Esophagus muscularis mucosa (tissue), 4 donors: Measurements from ENCODE around the gene KCNJ15. TPM values are rescaled to one million over a fixed set of nuclear protein-coding genes. Genes with fewer than 3 reads are reported as not detected.
"Not testable (repeated sequence)": the region's sequence is repeated elsewhere in the genome, so short reads cannot be mapped to it uniquely, and the experiment has no call there.

Experiments used
- DNase-seq: peaks from one replicate; pipeline ENCODE4 v3.0.0-alpha.2; 2017; ENCODE audit errors: extremely low spot score
- H3K27ac ChIP-seq, 4 donors: fragments of 200-600 bp; sonication (generic); replicated peaks in 1 of 4; 1 replicate in 3 of 4; 2 replicates in 1 of 4; pipeline ENCODE4 v1.5.1; 2016 to 2019; ENCODE audit warnings: mild to moderate bottlenecking in 1 of 4
- H3K27me3 ChIP-seq, 4 donors: fragments of 200-600 bp; sonication (generic); one replicate each; pipeline versions ENCODE4 v1.5.1 to v1.6.0; 2016 to 2019
- H3K36me3 ChIP-seq, 4 donors: fragments of 200-600 bp; sonication (generic); one replicate each; pipeline ENCODE4 v1.5.1; 2016 to 2019
- H3K4me1 ChIP-seq, 4 donors: fragments of 200-600 bp; sonication (generic); one replicate each; pipeline ENCODE4 v1.5.1; 2016 to 2019
- H3K4me3 ChIP-seq, 4 donors: fragments of 200-600 bp; sonication (generic); 1 replicate in 2 of 4; 2 replicates in 2 of 4; pipeline ENCODE4 v1.5.1; 2016 to 2019; ENCODE audit warnings: mild to moderate bottlenecking in 4 of 4, moderate library complexity in 1 of 4
- H3K9me3 ChIP-seq, 4 donors: fragments of 200-600 bp; sonication (generic); 1 replicate in 3 of 4; 2 replicates in 1 of 4; pipeline ENCODE4 v1.5.1; 2016 to 2019
- CTCF ChIP-seq, 3 experiments: fragments of 200-600 bp in 2 of 3; fragments of 450-650 bp in 1 of 3; sonication (generic) in 2 of 3; IDR thresholded peaks; one replicate each; pipeline ENCODE4 v1.5.1; 2017 to 2019; ENCODE audit warnings: antibody characterized with exemption in 3 of 3, mild to moderate bottlenecking in 2 of 3, moderate library complexity in 1 of 3
- EP300 ChIP-seq: sonication (generic); formaldehyde crosslinking; IDR thresholded peaks from one replicate; pipeline ENCODE4 v1.6.1; 2017; ENCODE audit warnings: antibody characterized with exemption
- POLR2A ChIP-seq: fragments of 450-650 bp; IDR thresholded peaks from one replicate; pipeline ENCODE4 v1.6.1; 2017; ENCODE audit warnings: antibody characterized with exemption, moderate library complexity, mild to moderate bottlenecking, low read depth
- POLR2AphosphoS5 ChIP-seq, 2 donors: sonication (generic); formaldehyde crosslinking; IDR thresholded peaks; one replicate each; pipeline ENCODE4 v1.6.1; 2017; ENCODE audit warnings: antibody characterized with exemption in 2 of 2
- WGBS: methylation state at CpG from one replicate; pipeline ENCODE4 v1.1.5; 2018; 5-methylcytosine and 5-hydroxymethylcytosine counted together
- intact Hi-C: fragments of 100-400 bp; cut with DNase I; formaldehyde crosslinking; loops from one replicate; pipeline ENCODE4 v1.15.1; 2023
- total RNA-seq, 4 donors: library from RNA; depleted of rRNA; stranded (reverse); fragments of >200 nt; gene quantifications; one replicate each; pipeline versions ENCODE4 v1.1.0 to v1.2.1, GENCODE V29; 2016

The KCNJ15 gene
- total RNA-seq, 4 donors from 2014 or later: 1.2 to 1.6 TPM; not detected in 2

GRCh38 chr21:38228537-38228936, 28.3 kb upstream of the KCNJ15 start:
- 87% methylated on average over 3 of the region's 3 CpGs for WGBS
- TF ChIP-seq POLR2A (no peak), CTCF (IDR thresholded peaks at IDR 0.05) (no peak), POLR2AphosphoS5 (IDR thresholded peaks at IDR 0.05) (no peak), EP300 (no peak)
- no peak overlapping the region for H3K4me3 ChIP-seq
- H3K27me3 ChIP-seq: no peaks in the 10 kb centered on the region
- intact Hi-C loops: no loop called here
- H3K4me1 ChIP-seq: no peaks in the 10 kb centered on the region
- H3K36me3 ChIP-seq: no peaks in the 10 kb centered on the region
- H3K27ac ChIP-seq: no peak overlapping the region
- peaks cover 0 to 64% (median 50%) of the 10 kb centered on the region in 4 donors for H3K9me3 ChIP-seq
- no peak for DNase-seq

- Histone ChIP-seq H3K27ac (no peak overlapping the region), H3K36me3 (no peaks in the 10 kb centered on the region), H3K4me3 (no peak overlapping the region), H3K27me3 (no peaks in the 10 kb centered on the region), H3K4me1 (no peaks in the 10 kb centered on the region), H3K9me3 (peaks cover 0 to 56% (median 42%) of the 10 kb centered on the region in 4 donors)
- TF ChIP-seq POLR2AphosphoS5 (IDR thresholded peaks at IDR 0.05): no peak
- no peak for TF ChIP-seq CTCF (IDR thresholded peaks at IDR 0.05)
- no peak for TF ChIP-seq EP300
- no peak for TF ChIP-seq POLR2A
- WGBS: 85% methylated on average over 6 of the region's 9 CpGs
- intact Hi-C loops: no loop called here
- peak; percentile 8 for DNase-seq
These were observed 27.4 kb upstream of the KCNJ15 start for GRCh38 chr21:38229260-38229877.

GRCh38 chr21:38234395-38235142, 22.2 kb upstream of the KCNJ15 start:
- TF ChIP-seq CTCF (IDR thresholded peaks at IDR 0.05) (no peak), POLR2A (no peak), EP300 (no peak), POLR2AphosphoS5 (IDR thresholded peaks at IDR 0.05) (no peak)
- Histone ChIP-seq H3K36me3 (no peaks in the 10 kb centered on the region), H3K27ac (no peak overlapping the region), H3K27me3 (no peaks in the 10 kb centered on the region), H3K4me3 (no peak overlapping the region), H3K4me1 (no peaks in the 10 kb centered on the region), H3K9me3 (peaks cover 0 to 21% (median 12%) of the 10 kb centered on the region in 4 donors)
- DNase-seq: peak; percentile 8
- 74% methylated on average over 6 of the region's 6 CpGs for WGBS
- intact Hi-C loops: no loop called here

- DNase-seq: peak; percentile 26
- peaks cover 0 to 14% (median 7%) of the 10 kb centered on the region in 4 donors for H3K9me3 ChIP-seq
- H3K27ac ChIP-seq, H3K27me3 ChIP-seq, H3K36me3 ChIP-seq, H3K4me1 ChIP-seq, intact Hi-C loops, H3K4me3 ChIP-seq: not testable (repeated sequence)
- 91% methylated on average over 9 of the region's 9 CpGs for WGBS
These were observed 21.5 kb upstream of the KCNJ15 start for GRCh38 chr21:38235251-38235650.

GRCh38 chr21:38236232-38236631, 20.6 kb upstream of the KCNJ15 start:
- intact Hi-C loops: no loop called here

More at GRCh38 chr21:38236232-38236631, 20.6 kb upstream of the KCNJ15 start:
- DNase-seq: no peak
- Histone ChIP-seq H3K4me1 (no peaks in the 10 kb centered on the region), H3K36me3 (no peaks in the 10 kb centered on the region), H3K27me3 (no peaks in the 10 kb centered on the region), H3K4me3 (no peak overlapping the region), H3K27ac (no peak overlapping the region), H3K9me3 (peaks cover 0 to 5% (median 2%) of the 10 kb centered on the region in 4 donors)
- WGBS: 81% methylated on average over 2 of the region's 2 CpGs
- TF ChIP-seq EP300: no peak
- no peak for TF ChIP-seq POLR2AphosphoS5 (IDR thresholded peaks at IDR 0.05)
- no peak for TF ChIP-seq POLR2A
- no peak for TF ChIP-seq CTCF (IDR thresholded peaks at IDR 0.05)
